OCI-LY3 (cell line): ENCODE measurements around the gene IFFO2.

Source experiments
- CTCF ChIP-seq: fragments of 200-600, 300-600 bp; sonication (generic); IDR thresholded peaks from 2 replicates; pipeline ENCODE4 v1.5.1; 2014; ENCODE audit warnings: antibody characterized with exemption, low read length, low read depth
- EZH2phosphoT487 ChIP-seq: fragments of 200-600 bp; shearing (Covaris generic); IDR thresholded peaks from 2 replicates; pipeline ENCODE4 v1.6.1; 2018; ENCODE audit warnings: antibody characterized with exemption, mixed run types, low read depth

GRCh38 chr1:18956193-18957135 lies at the start of gene IFFO2:
- TF ChIP-seq CTCF (no peak), EZH2phosphoT487 (no peak)
